Dendritic cell treated with granulocyte-macrophage colony-stimulating factor and Interleukin-4, amounts not matched to agents 40 ng/mL and 50 ng/mL, for 4 days (primary cell): Measurements from ENCODE around the gene EPB41L4A.

Experiments used
- H3K27ac Mint-ChIP-seq: one replicate; pipeline ENCODE4 v1.8.0; 2022; ENCODE audit warnings: mild to moderate bottlenecking, mixed read lengths
- H3K27me3 Mint-ChIP-seq: one replicate; pipeline ENCODE4 v1.8.0; 2022; ENCODE audit warnings: mild to moderate bottlenecking, mixed read lengths
- H3K36me3 Mint-ChIP-seq: one replicate; pipeline ENCODE4 v1.8.0; 2022; ENCODE audit warnings: low read depth, mixed read lengths
- H3K4me1 Mint-ChIP-seq: one replicate; pipeline ENCODE4 v1.8.0; 2022; ENCODE audit warnings: low read depth, mixed read lengths
- H3K4me3 Mint-ChIP-seq: one replicate; pipeline ENCODE4 v1.8.0; 2022; ENCODE audit warnings: mild to moderate bottlenecking, moderate library complexity, mixed read lengths
- H3K9me3 Mint-ChIP-seq: one replicate; pipeline ENCODE4 v1.8.0; 2022; ENCODE audit warnings: mixed read lengths
- intact Hi-C: fragments of 100-400 bp; cut with micrococcal nuclease; formaldehyde crosslinking; loops from one replicate; pipeline ENCODE4 v1.15.0; 2022

The EPB41L4A gene

DNA sequence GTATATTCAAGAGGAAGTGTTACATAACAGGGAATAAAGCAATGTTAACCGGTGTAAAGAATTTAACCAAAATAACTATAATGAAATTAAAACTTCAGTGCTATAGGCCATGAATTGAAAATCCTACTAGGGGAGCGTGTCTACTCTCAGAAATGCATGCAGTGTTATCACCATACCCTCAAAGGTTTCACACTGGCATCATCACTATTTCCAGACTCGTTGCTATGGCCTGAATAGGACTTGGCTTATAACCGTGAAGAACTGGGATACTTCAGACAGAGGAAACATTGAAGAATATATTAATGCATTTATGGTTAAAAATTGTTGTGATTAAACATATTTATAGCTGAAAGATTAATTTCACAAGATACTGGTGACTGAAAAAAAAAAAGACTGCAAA lies 154.9 kb downstream of the EPB41L4A start:
- no peaks in the 10 kb centered on the region for H3K36me3 Mint-ChIP-seq
- H3K27ac Mint-ChIP-seq: no peak overlapping the region
- no peaks in the 10 kb centered on the region for H3K27me3 Mint-ChIP-seq
- intact Hi-C loops: no loop called here
- H3K9me3 Mint-ChIP-seq: no peaks in the 10 kb centered on the region
- no peak overlapping the region for H3K4me3 Mint-ChIP-seq
- no peaks in the 10 kb centered on the region for H3K4me1 Mint-ChIP-seq

- H3K4me3 Mint-ChIP-seq: no peak overlapping the region
- H3K9me3 Mint-ChIP-seq: no peaks in the 10 kb centered on the region
- H3K36me3 Mint-ChIP-seq: no peaks in the 10 kb centered on the region
- no peak overlapping the region for H3K27ac Mint-ChIP-seq
- intact Hi-C loops: no loop called here
- no peaks in the 10 kb centered on the region for H3K4me1 Mint-ChIP-seq
- no peaks in the 10 kb centered on the region for H3K27me3 Mint-ChIP-seq
Observed at GRCh38 chr5:112263469-112263868, 155.6 kb downstream of the EPB41L4A start.

DNA sequence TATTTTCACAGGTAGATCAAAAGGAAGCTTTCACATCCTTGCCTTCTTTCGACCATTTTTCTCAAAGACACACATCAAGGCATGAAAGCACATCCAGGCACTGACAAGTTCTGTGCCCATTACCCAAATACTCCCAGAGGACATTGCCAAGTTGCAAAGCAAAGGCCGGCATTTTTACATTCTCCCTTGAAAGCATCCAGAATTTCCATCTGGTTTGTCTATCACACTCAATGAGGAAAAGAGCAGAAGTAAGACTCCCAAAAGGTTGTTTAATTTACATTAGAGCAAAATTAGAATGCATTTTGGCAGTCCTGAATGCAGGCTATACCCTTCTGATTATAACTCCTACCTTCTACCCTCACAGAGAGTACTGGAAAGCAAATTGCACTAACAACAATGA lies 160.5 kb downstream of the EPB41L4A start:
- Mint-ChIP-seq H3K36me3 (no peaks in the 10 kb centered on the region), H3K4me1 (no peaks in the 10 kb centered on the region), H3K27me3 (no peaks in the 10 kb centered on the region), H3K27ac (no peak overlapping the region), H3K9me3 (no peaks in the 10 kb centered on the region), H3K4me3 (no peak overlapping the region)
- intact Hi-C loops: no loop called here

DNA sequence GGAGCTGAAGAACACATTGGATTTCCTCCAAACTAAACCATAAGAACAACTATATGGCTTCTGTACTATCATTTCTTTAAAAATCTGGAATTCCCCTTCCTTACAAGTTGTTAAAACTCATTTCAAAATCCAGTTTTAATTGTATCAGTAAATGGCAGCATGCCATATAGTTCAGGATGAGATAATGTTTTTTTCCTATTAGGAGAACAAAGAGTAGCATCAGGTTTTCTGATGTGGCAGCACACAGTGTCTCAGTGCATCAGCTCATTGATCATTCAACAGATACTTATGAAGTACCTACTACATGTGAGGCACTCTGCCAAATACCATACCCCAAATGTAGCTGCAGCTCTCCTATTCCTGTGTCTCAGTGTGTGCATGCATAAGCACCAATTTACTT lies 161.1 kb downstream of the EPB41L4A start:
- H3K27me3 Mint-ChIP-seq: no peaks in the 10 kb centered on the region

DNA sequence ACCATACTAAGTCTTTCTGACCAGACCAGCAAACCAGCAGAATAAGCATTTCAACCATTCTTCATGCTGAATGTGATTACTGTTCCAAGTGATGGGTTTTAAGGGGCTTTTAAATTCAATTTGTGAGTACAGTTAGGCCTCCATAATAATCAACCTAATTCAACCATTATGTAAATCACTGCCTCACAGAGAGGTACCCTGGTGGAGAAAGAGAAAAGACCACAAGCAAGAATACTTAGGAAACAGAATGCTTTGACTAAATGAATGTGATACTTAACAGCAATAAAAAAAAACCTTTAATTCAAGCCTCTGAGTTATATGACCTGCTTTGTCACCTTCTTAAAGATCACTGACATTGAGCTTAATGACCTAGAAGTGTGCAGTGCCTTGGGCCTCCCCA lies 162.1 kb downstream of the EPB41L4A start:
- Mint-ChIP-seq H3K27me3 (no peaks in the 10 kb centered on the region), H3K4me3 (no peak overlapping the region), H3K4me1 (no peaks in the 10 kb centered on the region), H3K27ac (no peak overlapping the region), H3K9me3 (no peaks in the 10 kb centered on the region), H3K36me3 (no peaks in the 10 kb centered on the region)
- intact Hi-C loops: no loop called here

More for the DNA sequence above, 161.1 kb downstream of the EPB41L4A start:
- Mint-ChIP-seq H3K4me1 (no peaks in the 10 kb centered on the region), H3K4me3 (no peak overlapping the region), H3K36me3 (no peaks in the 10 kb centered on the region), H3K9me3 (no peaks in the 10 kb centered on the region), H3K27ac (no peak overlapping the region)
- intact Hi-C loops: no loop called here

DNA sequence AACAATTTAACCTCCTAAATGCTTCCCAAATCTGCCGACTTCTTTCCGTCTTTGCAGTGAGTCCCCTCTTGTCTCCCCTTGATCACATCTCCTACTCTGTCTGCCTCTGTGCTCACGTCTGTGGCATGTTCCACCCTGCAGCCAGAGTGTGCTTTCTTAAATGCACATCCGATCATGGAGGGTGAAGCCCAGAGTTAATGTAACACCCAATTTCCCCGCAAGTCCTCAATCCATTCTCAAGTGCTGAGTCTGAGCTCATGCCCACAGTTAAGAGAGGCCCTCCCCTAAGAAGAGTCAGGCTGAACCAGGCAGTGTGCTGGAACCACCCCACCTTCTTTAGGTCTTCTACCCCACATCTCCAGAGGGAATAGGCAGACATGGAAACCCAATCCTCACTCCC lies 164.8 kb downstream of the EPB41L4A start:
- intact Hi-C loops: no loop called here
- Mint-ChIP-seq H3K27ac (no peak overlapping the region), H3K9me3 (no peaks in the 10 kb centered on the region), H3K27me3 (no peaks in the 10 kb centered on the region), H3K36me3 (no peaks in the 10 kb centered on the region), H3K4me3 (no peak overlapping the region), H3K4me1 (no peaks in the 10 kb centered on the region)

- Mint-ChIP-seq H3K4me3 (no peak overlapping the region), H3K4me1 (no peaks in the 10 kb centered on the region), H3K27me3 (no peaks in the 10 kb centered on the region), H3K36me3 (no peaks in the 10 kb centered on the region), H3K27ac (no peak overlapping the region), H3K9me3 (no peaks in the 10 kb centered on the region)
- intact Hi-C loops: no loop called here
Observed at GRCh38 chr5:112253478-112254250, 165.4 kb downstream of the EPB41L4A start.

GRCh38 chr5:112250551-112250950 lies 168.5 kb downstream of the EPB41L4A start:
- Mint-ChIP-seq H3K36me3 (no peaks in the 10 kb centered on the region), H3K9me3 (no peaks in the 10 kb centered on the region), H3K4me1 (no peaks in the 10 kb centered on the region), H3K27ac (no peak overlapping the region), H3K4me3 (no peak overlapping the region), H3K27me3 (peaks cover 2% of the 10 kb centered on the region)
- intact Hi-C loops: no loop called here

DNA sequence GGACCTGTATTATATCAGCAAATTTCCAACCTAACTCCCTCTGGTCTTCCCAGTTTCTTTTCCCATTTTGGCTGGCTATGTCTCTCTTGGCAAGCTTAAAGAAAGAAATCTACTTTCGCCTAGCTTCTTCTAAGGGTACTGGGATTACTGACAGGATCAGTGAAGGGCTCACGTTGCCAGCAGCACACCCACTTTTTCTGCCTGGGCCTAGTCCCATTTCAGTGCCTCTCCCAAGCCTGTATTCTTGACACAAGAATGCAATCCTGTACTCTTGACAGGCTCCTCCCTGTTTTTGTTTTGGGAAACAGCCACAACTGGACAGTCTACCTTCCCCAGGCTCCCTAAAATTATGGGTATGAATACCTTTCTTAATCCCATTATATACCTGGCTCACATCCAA lies 170.5 kb downstream of the EPB41L4A start:
- no peak overlapping the region for H3K27ac Mint-ChIP-seq
- no peak overlapping the region for H3K4me3 Mint-ChIP-seq
- no peaks in the 10 kb centered on the region for H3K9me3 Mint-ChIP-seq
- H3K27me3 Mint-ChIP-seq: peaks cover 2% of the 10 kb centered on the region
- H3K36me3 Mint-ChIP-seq: no peaks in the 10 kb centered on the region
- intact Hi-C loops: loop anchor here (10.0 kb wide), 1 partner anchor 96 kb away; no protein-coding TSS in a partner anchor
- H3K4me1 Mint-ChIP-seq: no peaks in the 10 kb centered on the region

DNA sequence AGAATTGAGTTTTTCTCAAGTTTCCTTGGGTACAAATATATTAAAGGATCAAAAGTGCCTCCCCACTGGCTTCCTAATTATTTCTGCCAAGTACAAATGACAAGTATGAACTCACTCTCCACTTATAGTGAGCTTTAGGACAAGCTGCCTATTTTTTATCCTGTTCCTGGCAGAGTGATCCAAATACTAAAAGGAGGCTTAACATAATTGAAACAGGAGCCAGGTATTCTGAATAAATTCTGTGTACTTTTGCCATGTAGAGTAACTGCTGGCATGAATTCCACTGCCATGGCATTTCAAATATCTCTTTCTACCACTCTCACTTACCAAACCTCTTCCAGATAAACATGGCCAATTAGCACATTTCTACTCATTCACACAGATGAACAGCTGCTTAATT lies 171.1 kb downstream of the EPB41L4A start:
- H3K27ac Mint-ChIP-seq: no peak overlapping the region
- no peak overlapping the region for H3K4me3 Mint-ChIP-seq
- no peaks in the 10 kb centered on the region for H3K36me3 Mint-ChIP-seq
- H3K4me1 Mint-ChIP-seq: no peaks in the 10 kb centered on the region
- intact Hi-C loops: loop anchor here (10.0 kb wide), 1 partner anchor 97 kb away; no protein-coding TSS in a partner anchor
- no peaks in the 10 kb centered on the region for H3K9me3 Mint-ChIP-seq
- H3K27me3 Mint-ChIP-seq: peaks cover 2% of the 10 kb centered on the region

DNA sequence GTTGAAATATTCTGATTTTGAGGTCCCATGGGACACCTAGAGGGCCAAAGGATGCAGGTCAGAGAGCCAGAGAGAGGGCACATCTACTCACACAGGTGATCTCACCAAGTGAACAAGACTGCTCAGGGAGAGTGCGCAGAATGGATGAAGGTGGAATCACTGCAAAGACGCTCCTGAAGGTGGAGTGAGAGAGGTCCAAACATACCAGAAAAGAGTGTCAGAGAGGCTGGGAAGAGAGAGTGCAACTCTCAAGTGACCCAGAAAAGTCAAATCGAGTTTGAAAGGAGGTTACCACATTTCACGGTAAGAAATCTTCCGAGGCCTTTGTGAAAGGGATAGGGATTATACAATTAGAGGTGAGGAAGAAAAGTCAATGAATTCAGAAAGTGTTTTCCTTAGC lies 173.4 kb downstream of the EPB41L4A start:
- Mint-ChIP-seq H3K4me1 (no peaks in the 10 kb centered on the region), H3K4me3 (no peak overlapping the region), H3K36me3 (no peaks in the 10 kb centered on the region), H3K27me3 (peaks cover 2% of the 10 kb centered on the region), H3K9me3 (no peaks in the 10 kb centered on the region), H3K27ac (no peak overlapping the region)
- intact Hi-C loops: loop anchor here (10.0 kb wide), 1 partner anchor 99 kb away; no protein-coding TSS in a partner anchor

DNA sequence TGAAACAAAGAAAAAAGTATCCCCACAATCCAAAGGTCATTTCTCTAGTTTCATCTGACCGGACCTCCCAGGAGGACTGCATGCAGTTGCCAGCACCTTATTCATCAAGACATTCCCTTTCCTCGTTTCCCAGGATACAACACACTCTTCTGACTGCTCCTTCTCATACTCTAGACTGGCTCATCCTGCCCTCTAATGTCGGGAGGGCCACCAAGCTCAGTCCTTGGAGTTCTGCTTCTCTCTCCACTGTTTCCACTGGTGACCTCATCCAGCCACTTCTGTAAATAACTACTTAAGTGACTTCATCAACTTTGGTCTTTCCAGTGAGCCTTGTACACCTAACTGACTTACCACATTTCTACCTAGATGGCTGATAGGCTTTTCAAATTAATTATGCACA lies 179.1 kb downstream of the EPB41L4A start:
- no peak overlapping the region for H3K4me3 Mint-ChIP-seq
- no peaks in the 10 kb centered on the region for H3K4me1 Mint-ChIP-seq
- no peaks in the 10 kb centered on the region for H3K36me3 Mint-ChIP-seq
- H3K27ac Mint-ChIP-seq: no peak overlapping the region
- no peaks in the 10 kb centered on the region for H3K9me3 Mint-ChIP-seq
- intact Hi-C loops: loop anchor here (10.0 kb wide), 1 partner anchor 105 kb away; no protein-coding TSS in a partner anchor
- no peaks in the 10 kb centered on the region for H3K27me3 Mint-ChIP-seq

GRCh38 chr5:112238473-112238872 lies 180.6 kb downstream of the EPB41L4A start:
- Mint-ChIP-seq H3K36me3 (no peaks in the 10 kb centered on the region), H3K4me3 (no peak overlapping the region), H3K27ac (no peak overlapping the region), H3K27me3 (no peaks in the 10 kb centered on the region), H3K9me3 (no peaks in the 10 kb centered on the region), H3K4me1 (no peaks in the 10 kb centered on the region)
- intact Hi-C loops: no loop called here

GRCh38 chr5:112237456-112237855 lies 181.6 kb downstream of the EPB41L4A start:
- Mint-ChIP-seq H3K36me3 (no peaks in the 10 kb centered on the region), H3K9me3 (no peaks in the 10 kb centered on the region), H3K27ac (no peak overlapping the region), H3K4me1 (no peaks in the 10 kb centered on the region), H3K27me3 (no peaks in the 10 kb centered on the region), H3K4me3 (no peak overlapping the region)
- intact Hi-C loops: no loop called here

GRCh38 chr5:112234000-112234399 lies 185.1 kb downstream of the EPB41L4A start:
- intact Hi-C loops: no loop called here
- no peaks in the 10 kb centered on the region for H3K4me1 Mint-ChIP-seq
- no peaks in the 10 kb centered on the region for H3K9me3 Mint-ChIP-seq
- H3K4me3 Mint-ChIP-seq: no peak overlapping the region
- no peaks in the 10 kb centered on the region for H3K36me3 Mint-ChIP-seq
- H3K27me3 Mint-ChIP-seq: no peaks in the 10 kb centered on the region
- H3K27ac Mint-ChIP-seq: no peak overlapping the region
